ENCODE data around the gene GABBR2.

Gene GABBR2

GRCh38 chr9:98396656-98397055 is 312.1 kb downstream of the GABBR2 start:
- DNase-seq = no peak

GRCh38 chr9:98396236-98396635 is 312.5 kb downstream of the GABBR2 start:
- DNase-seq = no peak

GRCh38 chr9:98391867-98392266 is 316.9 kb downstream of the GABBR2 start:
- DNase-seq = peak in 2 of 4 experiments; percentile 9

- DNase-seq = no peak
These were observed 317.3 kb downstream of the GABBR2 start for GRCh38 chr9:98391406-98391805.

- DNase-seq = no peak
These were observed 323.0 kb downstream of the GABBR2 start for GRCh38 chr9:98385751-98386150.

DNA sequence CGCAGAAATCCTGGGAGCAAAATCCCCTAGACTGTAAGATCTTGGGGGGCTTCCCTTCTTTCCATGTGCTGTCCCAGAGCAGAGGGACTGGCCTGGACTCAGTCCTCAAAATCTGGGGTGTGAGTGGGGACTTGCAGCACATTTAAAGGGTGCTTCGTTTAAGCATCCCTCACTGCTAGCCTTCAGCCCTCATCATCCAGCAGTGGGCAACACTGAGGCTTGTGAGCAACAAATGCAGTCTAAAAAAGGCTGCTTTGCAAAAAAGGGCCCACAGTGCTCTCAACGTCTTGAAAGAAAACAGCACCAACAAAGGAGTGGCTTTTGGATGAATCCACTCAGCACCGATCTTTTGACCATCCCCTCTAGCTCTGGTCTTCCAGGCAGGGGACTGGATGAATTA is 325.0 kb downstream of the GABBR2 start:
- DNase-seq = no peak

DNA sequence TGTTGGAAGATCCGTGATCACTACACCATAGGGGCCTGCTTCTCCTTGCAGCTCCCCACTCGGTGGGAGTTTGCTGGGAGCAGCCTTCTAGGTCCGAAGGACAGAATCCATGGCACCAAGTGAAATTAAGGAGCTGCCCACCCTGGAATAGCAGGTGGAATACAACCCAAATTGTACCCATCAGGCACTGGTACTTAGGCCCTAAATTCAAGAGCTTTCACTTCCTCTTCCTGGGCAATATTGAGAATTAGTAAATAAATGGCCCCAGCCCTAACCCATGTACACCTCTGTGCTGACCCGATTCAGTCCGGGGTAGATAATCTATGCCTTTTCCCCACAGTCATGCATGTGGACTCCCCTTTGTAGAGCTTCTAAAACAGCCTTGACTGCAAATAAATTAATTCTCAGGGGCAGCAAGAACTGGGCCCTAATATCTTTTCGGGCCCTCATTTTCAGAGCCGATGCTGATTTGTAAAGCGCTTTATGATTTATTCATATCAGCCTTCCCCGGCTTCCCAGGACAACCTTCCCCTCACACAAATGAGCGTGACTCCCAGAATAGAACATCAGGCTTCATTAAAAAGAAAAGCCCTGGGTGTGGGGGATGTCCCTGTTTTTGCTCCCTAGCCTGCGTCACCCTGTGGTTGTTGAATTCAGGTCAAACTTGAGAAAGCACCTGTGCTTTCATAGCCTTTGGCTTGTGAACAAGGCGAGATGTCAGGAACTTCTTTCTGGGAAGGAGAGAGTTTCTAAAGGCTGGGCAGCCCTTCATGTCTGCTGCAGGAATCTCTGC is 327.2 kb downstream of the GABBR2 start:
- DNase-seq = peak in 1 of 4 experiments; percentile 17

DNA sequence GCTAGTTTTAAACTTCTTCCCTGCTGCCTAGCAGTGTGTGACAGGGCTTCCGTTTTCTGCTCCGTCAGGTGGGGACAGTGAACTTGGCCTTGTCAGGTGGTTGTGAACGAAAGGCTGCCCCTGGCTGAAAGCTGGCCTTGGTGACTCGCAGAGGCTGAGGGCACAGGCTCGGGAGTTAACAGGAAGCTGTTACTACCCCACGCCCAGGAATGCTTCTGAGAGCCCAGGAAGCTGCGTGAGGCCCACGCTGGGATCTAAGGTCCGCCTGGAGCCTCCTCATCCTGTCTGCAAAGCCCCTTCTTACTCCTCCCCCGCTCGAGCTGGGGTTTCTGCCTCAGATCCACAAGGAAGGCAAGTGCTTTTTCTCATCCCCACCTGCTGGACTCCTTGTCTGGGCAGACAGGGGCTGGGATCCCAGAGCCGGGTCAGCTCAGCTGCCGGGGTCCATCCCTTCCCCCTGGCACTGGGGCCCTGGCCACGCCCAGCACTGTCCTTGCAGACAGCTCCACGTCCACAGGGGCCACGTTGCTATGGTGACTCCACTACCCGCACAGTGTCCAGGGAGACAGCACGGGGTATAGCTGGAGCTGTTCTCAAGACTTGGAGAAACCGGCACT is 328.6 kb downstream of the GABBR2 start:
- DNase-seq = peak; percentile 11 to 52 (median 28)

GRCh38 chr9:98379572-98379971 is 329.2 kb downstream of the GABBR2 start:
- no peak for DNase-seq

GRCh38 chr9:98378794-98379193 is 329.9 kb downstream of the GABBR2 start:
- DNase-seq = no peak

DNA sequence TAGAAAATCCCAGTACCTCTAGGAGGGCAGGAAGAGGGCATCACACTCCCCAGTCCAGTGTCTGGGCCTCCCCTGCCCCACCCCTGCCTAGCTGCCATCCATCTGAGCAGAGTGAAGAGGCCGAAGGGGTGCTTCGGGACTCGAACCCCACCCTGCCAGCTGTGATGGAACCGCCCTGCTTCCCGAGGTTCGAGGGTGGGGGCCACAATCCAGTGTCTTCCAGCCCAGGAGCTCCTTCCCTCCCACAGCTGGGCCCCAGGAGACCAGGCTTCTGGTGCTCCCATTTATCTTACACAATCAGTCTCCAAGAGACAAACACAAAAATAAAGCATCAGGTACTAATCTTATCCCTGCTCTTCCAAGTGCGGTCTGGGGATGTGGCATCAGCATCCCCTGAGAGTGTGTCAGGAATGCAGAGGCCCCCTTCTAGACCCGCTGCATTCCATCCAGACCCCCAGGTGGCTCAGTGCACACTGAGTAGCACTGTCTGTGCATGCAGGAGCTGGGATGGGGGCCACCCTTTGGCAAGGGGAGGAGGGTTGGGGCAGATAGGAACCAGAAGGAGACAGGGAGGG is 330.4 kb downstream of the GABBR2 start:
- no peak for DNase-seq

GRCh38 chr9:98375138-98375726 is 333.5 kb downstream of the GABBR2 start:
- peak; percentile 61 to 85 (median 77) for DNase-seq

DNA sequence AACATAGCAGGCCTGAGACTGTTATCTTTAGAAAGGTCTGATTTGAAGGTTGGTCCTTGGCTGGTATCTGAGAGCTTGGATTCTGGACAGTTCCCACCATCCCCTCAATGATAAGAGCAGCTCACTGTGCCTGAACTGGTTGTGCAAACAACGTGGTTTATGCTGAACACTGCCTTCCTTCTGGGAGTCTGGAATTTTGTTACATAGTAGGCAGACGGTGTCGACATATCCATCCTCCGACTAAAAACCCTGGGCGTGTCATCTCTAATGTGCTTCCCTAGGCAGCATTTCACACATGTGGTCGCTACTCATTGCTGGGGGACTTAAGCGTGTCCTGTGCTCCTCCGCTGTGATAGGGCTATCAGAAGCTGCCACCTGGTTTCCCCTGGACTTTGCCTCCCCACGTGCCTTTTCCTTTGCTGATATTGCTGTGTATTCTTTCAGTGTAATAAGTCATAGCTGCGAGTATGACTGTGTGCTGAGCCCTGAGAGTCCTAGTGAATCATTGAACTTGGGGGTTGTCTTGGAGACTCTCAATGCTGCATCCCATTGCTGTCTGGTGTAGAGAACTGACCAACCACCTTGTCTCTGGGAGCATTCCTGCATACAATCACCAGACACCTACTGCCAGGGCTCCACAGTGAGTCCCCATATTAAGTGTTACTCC is 334.2 kb downstream of the GABBR2 start:
- peak in 3 of 4 experiments; percentile 20 to 26 (median 25) for DNase-seq

- DNase-seq = peak in 2 of 4 experiments; percentile 46 to 63
These were observed 335.1 kb downstream of the GABBR2 start for GRCh38 chr9:98373609-98374008.

DNA sequence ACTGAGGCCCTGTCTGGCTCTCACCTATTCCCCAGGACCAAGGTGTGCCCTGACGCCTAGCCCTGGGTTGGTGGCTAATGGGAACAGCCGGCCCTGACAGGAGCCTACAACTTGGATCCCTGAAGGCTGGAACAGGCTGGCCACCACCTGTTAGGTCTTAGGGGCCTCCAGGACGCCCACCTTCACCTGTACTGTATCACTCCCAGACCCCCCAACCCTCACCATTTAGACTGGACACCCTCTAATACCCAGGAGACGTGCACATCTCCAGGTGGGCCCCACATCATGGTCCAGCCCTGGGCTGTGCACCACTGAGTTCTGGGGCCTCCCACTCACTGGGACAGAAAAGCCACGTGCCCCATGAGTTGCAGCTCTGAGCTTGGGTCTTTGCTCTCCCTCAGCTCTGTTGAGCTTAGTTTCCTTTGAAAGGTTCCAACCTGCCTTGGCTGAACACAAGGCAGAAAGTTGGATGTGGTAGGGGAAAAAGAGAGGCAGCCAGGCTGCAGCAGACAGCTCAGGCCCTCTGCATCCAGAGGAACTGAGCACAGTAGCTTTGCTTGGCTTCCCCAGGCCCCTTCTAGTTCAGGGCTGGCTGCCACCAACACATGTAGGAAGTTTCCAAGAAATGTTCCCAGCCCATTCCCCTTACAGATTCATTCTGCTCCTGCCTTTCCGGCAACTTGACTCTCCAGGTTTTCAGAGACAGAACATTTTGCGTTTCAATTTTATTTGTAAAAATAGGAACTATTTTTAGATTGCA is 336.5 kb downstream of the GABBR2 start:
- no peak for DNase-seq

- DNase-seq = no peak
These were observed 337.8 kb downstream of the GABBR2 start for GRCh38 chr9:98370976-98371315.

DNA sequence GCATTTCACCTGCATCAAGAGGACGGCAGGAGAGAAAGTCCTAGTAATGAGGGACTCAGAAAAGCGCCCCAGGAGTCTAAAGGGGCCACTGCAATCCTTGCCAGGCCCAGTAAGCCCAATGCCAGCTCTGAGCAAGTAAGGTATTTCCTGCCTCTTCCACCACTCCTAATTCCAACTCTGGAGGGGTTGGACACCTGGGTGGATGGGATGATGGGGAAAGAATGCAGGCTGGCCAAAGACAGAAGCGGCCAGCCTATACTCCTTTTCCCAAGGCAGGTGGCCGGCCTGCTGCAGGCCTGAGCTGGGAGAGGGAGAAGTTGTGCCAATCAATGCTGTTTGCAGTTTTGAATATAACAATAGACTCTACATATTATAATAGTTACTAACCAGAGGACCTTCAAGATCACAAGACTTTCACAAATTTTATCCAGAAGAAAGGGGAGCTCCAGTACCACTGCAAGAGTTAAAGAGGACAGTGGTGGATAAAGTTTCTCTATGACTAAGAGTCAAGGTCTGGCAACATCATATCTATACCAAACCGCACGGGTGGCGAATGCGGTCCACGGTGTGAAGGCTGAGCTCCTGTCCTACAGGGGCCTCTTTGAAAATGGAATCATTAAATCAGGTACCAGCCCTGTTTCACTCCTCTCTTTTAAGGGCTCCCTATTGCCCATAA is 338.3 kb downstream of the GABBR2 start:
- DNase-seq = no peak

GRCh38 chr9:98369896-98370295 is 338.8 kb downstream of the GABBR2 start:
- no peak for DNase-seq

GRCh38 chr9:98369471-98369870 is 339.3 kb downstream of the GABBR2 start:
- DNase-seq = no peak

- DNase-seq = no peak
These were observed 339.7 kb downstream of the GABBR2 start for GRCh38 chr9:98369066-98369425.

- no peak for DNase-seq
These were observed 340.2 kb downstream of the GABBR2 start for GRCh38 chr9:98368366-98369065.

Measured in suppressor macrophage (primary cell).